Embryonic facial prominence (tissue), 1 donor: ENCODE measurements around the gene LDHB.
"Not testable (repeated sequence)": the region's sequence is repeated elsewhere in the genome, so short reads cannot be mapped to it uniquely, and the experiment has no call there.

ENCODE experiments used
- DNase-seq: peaks from one replicate; pipeline ENCODE4 v3.0.0-alpha.2; 2016; ENCODE audit errors: extremely low spot score

LDHB gene

DNA sequence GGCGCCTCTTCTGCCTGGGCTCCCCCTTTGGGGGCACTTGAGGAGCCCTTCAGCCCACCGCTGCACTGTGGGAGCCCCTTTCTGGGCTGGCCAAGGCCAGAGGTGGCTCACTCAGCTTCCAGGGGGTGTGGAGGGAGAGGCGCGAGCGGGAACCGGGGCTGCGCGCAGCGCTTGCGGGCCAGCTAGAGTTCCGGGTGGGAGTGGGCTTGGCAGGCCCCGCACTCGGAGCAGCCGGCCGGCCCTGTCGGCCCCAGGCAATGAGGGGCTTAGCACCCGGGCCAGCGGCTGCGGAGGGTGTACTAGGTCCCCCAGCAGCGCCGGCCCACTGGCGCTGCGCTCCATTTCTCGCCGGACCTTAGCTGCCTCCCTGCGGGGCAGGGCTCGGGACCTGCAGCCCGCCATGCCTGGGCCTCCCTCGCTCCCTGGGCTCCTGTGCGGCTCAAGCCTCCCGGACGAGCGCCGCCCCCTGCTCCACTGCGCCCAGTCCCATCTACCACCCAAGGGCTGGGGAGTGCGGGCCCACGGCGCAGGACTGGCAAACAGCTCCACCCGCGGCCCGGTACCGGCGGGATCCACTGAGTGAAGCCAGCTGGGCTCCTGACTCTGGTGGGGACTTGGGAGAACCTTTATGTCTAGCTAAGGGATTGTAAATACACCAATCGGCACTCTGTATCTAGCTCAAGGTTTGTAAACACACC, 3.9 kb upstream of the LDHB start:
- DNase-seq: not testable (repeated sequence)

DNA sequence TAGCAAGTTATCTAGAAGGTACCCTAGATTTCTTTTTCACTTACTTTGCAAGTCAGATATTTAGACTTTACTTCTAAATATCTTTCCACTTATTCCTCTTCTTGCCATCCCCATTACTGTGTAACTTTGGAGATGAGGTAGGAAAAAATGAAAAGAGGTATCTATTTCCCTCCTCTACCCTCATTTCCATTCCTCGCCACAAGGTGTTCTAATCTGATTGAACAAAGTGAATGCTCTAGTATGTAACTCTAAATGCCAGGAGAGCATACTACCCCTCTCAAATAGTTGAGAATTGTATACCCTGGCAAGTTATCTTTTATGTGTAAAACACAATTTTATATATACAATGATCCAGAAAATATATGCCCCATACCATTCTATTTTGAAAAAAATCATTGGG, 1.7 kb upstream of the LDHB start:
- no peak for DNase-seq

DNA sequence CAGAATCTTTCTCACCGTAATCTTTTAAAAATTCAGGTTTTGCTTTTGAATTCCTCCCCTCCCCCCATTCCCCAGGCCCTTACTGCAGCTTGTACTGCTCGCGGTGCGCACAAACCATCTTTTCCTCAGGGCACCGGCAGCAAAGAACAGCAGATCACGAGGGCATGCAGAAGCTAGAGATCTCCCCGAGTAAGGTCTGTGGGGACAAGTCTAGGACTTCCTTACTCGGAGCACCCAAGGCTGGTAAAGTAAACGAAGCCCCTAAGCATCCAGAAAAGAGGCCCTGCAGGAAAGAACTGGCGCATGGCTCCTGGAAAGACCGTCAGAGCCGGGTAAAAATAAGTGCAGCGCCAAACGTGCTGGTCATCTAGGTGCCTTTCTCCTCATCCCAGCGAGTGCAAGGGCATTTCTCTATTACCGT, 727 bp downstream of the LDHB start:
- DNase-seq: no peak

DNA sequence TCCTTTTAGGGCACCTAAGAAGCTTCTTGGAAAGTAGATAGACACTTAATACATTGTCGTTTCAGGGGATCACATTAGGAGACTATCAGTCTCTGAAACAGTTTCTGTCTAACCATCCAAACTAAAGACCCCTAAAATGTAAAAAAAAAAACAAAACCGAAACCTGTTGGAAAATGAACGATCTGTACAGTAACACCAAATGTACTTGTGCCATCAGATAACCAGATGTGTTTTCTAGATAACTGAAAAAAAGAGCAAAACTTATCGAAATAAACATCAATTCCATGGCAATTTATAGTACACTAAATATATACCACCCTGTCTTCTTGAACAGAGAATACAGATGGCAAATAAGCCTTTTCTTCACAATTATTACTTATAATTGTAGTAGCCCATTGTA, 2.1 kb downstream of the LDHB start:
- no peak for DNase-seq

DNA sequence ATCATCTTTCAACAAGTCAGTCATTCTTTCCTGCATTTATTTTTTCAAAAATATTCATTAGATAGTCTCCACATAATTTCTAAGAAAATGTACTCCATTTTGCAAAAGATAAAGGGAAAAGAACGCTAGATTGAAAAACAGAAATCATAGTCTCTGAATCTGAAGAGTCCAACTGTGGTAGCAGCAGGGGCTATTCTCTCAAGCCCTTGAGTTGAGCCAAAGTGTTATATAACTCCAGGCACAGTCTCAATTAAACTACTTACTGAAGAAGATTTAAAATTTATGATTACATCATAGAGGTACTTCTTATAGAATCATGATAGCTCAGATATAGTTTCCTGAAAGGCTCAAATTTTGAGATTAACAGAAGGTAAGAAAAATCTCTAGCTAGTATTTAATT, 5.8 kb downstream of the LDHB start:
- DNase-seq: no peak

DNA sequence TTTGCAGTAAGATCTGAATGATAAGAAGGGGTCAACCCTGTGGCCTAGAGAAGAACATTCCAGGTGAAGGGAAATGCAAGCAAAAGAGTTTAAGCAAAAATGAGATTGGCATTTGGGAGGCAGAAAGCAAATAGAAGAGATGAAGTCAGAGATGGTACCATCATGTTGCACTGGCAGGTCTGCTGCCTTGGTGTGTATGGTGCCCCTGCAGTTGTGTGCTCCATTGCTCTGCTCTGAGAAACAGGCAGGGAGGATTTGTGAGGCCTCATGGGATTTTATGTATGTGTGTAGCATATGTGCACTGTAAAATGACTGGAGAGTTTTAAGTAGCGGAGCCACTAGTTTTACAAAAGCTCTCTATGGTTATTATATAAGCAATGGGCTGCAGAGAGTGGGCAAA, 6.6 kb downstream of the LDHB start:
- no peak for DNase-seq

DNA sequence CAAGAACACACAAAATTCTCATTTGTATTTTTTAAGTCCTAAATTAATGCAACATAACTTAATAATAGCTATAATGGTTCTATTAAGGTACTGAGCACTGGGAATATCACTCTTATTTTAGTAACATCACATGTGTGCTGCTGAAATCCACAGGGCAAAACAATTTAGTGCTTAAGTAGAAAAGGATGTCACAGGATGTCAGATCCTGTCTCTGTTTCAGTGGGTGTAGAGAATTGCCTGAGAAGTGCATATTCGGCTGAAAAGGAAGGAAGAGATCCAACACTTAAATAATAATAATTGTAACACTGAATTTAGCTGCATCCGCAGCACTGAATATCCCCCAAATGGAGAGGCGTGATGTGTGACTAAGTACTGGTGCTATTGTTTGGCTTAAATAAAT, 8.6 kb downstream of the LDHB start:
- DNase-seq: no peak

DNA sequence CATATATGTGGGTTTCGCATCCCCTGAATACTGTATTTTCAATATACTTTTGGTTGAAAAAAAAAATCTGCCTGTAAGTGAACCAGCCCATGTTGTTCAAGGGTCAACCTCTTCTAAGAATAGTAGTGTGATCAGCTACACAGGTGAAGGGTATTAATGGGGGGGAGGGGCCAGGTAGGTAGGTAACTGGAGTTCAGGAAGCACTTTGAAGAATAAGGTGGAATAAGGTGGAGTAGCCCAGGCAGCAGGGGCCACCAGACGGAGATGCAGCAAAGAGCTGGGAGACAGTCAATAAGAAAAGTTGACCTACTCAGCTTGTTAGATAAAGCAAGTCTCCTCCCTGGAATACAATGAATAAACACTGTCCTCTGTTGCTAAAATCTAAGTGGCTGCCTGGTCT, 9.3 kb downstream of the LDHB start:
- no peak for DNase-seq

DNA sequence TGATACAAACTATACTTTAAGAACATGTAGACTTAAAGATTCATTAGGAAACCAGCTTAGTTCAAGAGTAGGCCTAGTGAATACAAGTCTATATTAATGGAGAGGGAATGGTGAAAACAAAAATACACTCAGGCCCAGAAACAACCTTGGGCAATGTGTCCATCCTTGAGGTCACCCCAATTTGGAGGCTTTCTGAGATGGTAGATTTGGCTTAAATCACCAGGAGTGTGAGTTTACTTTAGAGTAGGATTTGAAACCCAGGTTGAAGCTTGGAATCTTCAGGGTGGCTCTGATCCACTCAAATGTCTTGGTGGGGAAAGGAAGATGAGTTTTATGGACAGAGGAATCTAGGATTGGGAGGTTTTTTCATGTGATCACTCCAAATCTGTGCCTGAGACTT, 10.5 kb downstream of the LDHB start:
- DNase-seq: no peak

DNA sequence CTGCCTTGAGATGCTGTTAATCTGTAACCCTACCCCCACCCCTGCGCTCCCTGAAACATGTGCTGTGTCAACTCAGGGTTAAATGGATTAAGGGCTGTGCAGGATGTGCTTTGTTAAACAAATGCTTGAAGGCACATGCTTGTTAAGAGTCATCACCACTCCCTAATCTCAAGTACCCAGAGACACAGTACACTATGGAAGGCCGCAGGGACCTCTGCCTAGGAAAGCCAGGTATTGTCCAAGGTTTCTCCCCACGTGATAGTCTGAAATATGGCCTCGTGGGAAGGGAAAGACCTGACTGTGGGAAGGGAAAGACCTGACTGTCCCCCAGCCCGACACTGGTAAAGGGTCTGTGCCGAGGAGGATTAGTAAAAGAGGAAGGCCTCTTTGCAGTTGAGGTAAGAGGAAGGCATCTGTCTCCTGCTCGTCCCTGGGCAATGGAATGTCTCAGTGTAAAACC, 12.6 kb downstream of the LDHB start:
- DNase-seq: not testable (repeated sequence)

DNA sequence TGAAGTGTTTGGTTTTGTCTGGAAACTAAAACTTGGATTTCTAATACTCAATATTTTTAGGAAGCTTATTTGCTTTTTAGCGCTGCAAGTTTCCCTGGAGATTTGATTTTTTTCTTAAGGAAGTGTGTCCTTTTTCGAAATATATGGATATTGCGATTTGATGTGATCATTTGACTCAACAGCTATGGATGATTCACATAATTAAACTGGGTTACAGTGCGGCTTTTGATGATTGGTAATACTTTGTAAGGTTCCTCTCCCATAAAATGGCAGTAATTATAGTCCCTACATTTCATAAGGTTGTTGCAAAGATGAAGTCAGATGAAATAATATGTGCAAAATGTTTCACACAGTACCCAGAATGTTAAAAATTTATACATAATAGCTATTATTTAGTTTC, 13.1 kb downstream of the LDHB start:
- DNase-seq: no peak

DNA sequence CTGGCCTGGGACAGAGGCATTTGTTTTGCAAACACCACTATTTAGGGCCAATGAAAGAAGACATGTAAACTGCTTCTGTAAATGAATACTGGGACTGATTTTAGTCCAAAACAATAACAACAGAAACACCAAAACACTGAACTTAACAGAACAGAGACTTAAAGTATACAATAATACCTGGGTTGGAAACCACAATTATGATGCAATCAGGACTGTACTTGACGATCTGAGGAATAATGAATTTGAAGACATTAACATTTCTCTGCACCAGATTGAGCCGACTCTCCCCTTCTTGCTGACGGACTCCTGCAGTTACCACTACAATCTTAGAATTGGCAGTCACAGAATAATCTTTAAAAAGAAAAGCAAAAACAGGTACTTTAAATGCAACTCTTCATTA, 13.9 kb downstream of the LDHB start:
- DNase-seq: no peak

DNA sequence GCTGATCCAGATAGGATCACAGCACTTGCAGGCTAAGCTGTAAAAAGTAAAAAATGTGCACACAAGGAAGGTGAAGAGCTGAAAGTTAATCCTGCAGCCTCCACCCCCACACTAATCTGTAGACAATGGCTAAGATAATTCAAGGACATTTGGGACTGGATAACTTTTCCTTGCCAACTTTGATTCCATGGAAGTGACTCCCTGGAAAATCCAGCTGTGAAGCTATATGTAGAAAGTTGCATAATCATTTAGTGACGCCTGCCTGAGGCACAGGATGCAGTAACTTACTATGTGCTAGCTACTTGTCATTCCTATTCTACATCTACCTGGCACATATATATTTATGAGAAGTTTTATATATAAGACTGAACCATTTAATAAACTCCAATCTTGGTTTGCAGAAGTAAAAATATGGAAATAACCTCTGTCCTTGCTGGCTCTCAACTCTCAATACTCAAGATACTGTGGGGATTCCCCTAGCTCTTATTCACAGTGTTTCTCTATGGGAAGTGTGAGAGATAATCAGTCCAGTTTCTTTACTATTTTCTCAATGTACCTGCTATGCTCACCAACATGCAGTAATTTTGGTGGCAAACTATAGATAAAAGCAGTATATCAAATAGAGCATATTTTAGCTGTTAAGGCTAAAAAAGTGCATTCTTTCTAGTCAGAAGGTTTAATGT, 14.8 kb downstream of the LDHB start:
- DNase-seq: no peak

DNA sequence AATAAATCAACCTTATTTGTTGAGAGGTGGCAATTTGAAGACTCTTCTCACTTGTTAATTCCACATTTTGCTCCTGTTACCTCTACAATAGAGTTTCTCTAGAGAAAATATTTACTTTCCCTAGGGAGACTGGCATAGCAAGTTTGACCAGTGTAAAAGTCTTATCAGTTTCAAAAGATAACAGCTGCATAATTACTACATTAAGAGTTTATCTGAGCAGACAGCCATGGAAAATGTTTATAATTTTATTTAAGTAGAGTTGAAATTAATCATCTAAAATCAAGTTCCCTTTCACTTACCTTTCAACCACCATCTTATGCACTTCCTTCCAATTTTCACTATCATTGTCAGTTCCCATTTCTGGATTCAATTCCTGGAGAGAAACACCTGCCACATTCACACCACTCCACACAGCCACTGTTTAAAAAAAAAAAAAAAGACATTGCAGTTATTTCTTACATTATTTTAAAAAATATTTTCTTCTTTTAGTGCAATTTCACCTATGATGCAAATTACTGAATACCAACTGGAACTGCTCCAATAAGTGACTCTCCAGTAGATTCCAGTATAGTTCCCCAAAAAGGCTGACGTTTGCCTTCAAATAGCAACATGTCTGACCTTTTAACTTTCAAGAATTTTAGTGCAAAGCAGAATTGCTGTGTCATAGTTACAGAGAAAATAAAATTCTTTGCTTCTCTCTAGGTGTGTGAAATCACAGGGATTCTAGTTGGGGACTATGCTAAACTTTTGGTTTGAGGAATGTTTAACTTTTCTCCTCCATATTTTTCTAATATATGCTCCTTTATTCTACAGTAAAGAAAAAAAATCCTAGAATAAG, 19.4 kb downstream of the LDHB start:
- DNase-seq: no peak

DNA sequence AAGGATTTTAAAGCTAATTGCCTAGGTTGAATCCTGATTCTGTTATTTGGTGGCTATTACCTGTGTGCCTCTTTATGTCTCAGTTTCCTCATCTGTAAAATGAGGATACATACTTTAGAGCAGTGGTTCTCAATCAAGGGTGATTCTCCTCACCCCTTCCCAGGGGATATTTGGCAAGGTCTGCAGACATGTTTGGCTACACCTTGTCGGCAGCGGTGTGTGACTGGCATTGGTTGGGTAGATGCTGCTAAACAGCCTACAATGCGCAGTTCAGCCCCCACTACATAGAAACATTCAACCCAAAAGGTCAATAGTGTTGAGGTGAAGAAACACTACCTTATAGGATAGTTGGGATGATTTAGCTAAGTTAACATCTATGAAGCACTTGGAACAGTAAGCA, 23.4 kb downstream of the LDHB start:
- DNase-seq: no peak

DNA sequence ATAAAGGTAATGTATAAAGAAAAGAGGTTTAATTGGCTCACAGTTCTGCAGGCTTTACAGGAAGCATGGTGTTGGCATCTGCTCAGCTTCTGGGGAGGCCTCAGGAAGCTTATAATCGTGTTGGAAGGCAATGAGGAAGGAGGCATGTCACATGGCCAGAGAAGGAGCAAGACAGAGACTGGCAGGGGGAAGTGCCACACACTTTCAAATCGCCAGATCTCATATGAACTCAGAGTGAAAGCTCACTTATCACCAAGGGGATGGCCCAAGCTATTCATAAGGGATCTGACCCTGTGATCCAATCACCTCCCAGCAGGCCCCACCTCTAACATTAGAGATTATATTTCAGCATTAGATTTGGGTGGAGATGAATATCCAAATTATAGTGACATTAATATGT, 26.3 kb downstream of the LDHB start:
- no peak for DNase-seq

DNA sequence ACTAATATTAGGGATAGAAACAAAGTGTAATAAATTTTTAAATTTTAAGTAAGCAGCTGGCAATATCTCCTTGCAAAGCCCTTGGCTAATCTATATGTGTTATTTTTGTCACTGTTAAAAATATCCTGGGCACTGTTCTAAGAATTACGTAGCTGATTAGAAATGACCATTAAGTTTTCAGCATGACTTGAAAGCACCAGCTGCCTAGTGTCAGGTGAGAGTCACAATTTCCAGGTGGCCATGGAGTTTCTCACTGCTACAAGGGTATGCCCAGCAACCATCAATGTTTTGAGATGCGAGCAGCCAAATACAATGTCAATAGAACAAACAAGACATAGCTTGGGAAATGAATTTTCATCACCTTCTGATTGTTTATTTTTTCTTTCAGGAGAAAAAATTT, 29.7 kb downstream of the LDHB start:
- DNase-seq: no peak

DNA sequence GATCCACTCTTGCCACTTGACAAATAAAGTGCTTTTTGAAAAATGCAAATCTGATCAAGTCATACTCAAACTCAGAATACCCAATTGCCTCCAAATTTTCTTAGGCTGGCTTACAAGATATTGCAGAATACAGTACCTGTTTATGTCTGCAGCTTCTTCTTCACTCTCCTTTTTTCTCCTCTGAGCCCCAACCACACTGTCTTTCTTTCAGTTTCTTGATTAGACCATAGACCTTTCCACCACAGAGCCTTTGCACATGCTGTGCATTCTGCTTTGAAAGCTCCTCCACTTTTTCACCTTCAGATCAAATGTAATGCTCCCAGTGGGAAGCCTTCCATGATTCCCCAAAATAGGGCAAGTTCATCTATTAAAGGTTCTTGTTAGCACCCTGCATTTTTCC, 39.1 kb downstream of the LDHB start:
- no peak for DNase-seq

DNA sequence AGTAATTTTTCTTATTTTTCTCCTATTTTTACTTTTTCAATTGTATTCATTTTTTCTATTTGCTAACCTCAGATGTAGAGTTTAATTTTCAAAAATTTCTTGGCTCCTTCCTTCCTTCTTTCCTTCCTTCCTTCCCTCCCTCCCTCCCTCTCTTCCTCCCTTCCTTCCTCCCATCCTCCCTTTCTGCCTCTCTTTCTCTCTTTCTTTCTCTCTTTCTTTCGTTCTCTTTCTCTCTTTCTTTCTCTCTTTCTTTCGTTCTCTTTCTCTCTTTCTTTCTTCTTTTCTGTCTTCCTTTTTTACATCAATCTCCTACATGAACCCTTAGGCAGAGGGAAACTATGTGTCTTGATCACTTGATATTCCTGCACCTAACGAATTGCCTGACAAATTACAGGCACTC, 40.6 kb downstream of the LDHB start:
- no peak for DNase-seq

DNA sequence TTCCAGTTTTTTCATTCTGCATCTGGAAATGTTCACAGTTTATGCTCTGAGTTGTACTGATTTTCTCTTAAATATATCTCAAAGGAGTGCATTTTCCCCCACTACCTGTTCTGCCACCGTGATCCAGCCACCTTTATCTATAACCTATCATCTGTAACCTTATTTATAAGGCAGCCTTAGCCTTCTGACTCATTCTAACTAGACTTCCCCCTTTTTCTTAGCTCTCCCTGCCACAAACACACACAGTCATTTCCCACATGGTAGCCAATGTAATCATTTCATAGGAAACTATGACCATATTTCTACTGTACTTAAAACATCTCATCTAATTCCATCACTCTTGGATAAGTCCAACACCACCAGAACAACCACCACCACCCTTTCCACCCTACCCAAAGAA, 42.2 kb downstream of the LDHB start:
- no peak for DNase-seq

DNA sequence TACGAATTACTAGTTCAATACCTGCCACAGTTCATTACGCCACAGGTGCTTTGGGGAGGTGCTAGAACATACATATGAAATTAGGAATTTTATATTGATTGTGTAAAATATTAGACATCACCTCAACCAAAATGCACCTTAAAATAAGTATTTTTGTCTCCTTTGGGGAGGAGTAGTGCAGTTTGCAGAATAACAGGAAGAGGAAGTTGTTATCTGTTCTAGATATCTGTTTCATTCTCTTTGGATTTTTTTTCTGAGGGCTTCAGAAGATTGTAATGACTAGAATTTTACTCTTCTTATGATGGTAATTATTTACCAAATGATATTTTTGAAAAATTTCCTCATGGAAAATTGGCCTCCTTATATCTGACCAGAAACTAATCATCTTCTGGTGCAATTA, 43.1 kb downstream of the LDHB start:
- no peak for DNase-seq

DNA sequence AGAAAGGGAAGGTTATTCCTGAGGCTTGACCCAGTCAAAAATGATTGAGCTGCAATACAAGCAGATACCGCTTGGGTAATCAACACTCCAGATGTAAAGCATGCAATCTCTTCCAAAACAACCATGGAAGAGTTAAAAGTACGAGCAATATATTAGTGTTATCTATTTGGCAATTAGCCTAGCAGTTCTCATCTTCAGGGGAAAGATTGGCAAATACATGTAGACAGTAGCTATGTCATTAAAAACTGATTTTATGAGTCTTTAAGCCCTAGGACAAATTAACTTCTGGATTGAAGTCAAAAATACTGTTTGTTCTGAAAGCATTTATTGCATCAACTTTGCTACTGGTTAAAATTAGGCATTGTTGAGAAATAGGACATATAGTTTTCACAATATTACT, 43.7 kb downstream of the LDHB start:
- DNase-seq: no peak

DNA sequence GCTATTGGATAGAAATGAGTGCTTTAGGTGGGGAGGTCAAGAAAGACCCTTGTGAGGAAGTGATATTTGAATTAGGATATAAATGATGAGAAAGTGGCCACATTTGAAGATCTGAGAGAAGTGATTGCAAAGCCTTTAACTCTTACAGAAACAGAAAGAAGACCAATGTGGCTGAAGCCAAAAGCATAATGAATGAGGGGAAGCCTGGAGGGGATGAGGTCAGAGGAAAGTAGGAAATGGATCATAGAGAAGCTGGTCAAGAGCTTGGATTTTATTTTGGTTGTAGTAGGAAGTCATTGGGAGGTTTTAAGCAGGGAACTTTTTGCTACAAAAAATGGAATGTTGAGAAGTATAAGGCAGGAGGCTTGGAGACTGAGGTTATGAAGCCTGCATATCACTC, 49.4 kb downstream of the LDHB start:
- DNase-seq: no peak
